Measurements from ENCODE around the gene SENP2. TPM values are rescaled to one million over a fixed set of nuclear protein-coding genes. Genes with fewer than 3 reads are reported as not detected.
"Not testable (repeated sequence)": the region's sequence is repeated elsewhere in the genome, so short reads cannot be mapped to it uniquely, and the experiment has no call there.

The SENP2 gene
- polyA plus RNA-seq, 1 donor (not counting 4 experiments of a cell fraction or from before 2014, with no cell fraction given), result 12.6 TPM

DNA sequence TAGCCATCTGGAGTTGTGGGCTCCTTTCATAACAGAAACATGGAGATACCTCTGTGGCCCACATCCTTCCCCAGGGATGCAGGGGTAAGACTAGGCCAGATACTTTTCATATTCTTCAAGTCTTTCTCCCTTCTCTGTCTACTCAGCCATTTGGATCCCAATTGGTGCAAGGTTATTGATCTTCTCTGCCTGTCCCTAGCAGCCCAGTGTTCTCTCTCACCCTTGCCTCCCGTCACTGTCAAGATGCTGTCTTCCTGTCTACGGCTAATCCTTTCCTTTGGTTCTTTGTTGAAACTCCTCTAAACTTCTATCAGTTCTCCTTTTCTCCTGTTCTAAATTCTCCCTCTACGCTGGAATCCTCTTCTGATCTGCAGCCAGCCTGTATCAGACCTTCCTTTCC is 51.3 kb downstream of the SENP2 start:
- Histone ChIP-seq H3K27me3 (ENCODE audit: control insufficient read depth, extremely low read depth, insufficient read depth, low read length) (no peaks in the 10 kb centered on the region), H2AFZ (ENCODE audit: control insufficient read depth, low read length) (no peak overlapping the region), H3K79me2 (ENCODE audit: control insufficient read depth, insufficient read depth, low read length) (no peaks in the 10 kb centered on the region), H3K27ac (ENCODE audit: control insufficient read depth, insufficient read depth, low read length) (no peak overlapping the region), H3K9me1 (ENCODE audit: control insufficient read depth, extremely low read depth, insufficient read depth, low read length) (peaks cover 4% of the 10 kb centered on the region), H3K4me3 (ENCODE audit: control insufficient read depth in 2 of 3, extremely low read depth in 1 of 3, insufficient read depth in 2 of 3, low read depth in 1 of 3, low read length in 3 of 3) (no peak overlapping the region), H3K4me1 (ENCODE audit: control insufficient read depth, extremely low read depth, insufficient read depth, low read length) (no peaks in the 10 kb centered on the region), H4K20me1 (ENCODE audit: control insufficient read depth, extremely low read depth, insufficient read depth, low read length) (no peaks in the 10 kb centered on the region), H3K9me3 (ENCODE audit: control insufficient read depth, low read depth, low read length) (no peaks in the 10 kb centered on the region), H3K4me2 (ENCODE audit: control insufficient read depth, extremely low read depth, insufficient read depth, low read depth, low read length) (no peak overlapping the region), H3K36me3 (ENCODE audit: control insufficient read depth in 2 of 2, extremely low read depth in 1 of 2, insufficient read depth in 2 of 2, low read length in 2 of 2) (peaks cover 1 to 3% of the 10 kb centered on the region in 2 experiments), H3K9ac (ENCODE audit: control insufficient read depth, extremely low read depth, insufficient read depth, low read length) (no peak overlapping the region)
- dilution Hi-C loops (cut with MboI; ENCODE audit: extremely low pct_ligation_motif_present, low sequenced_read_pairs), result no loop called here
- no peak for TF ChIP-seq EZH2 (IDR thresholded peaks at IDR 0.05; ENCODE audit: low read length)
- TF ChIP-seq CTCF (optimal IDR thresholded peaks at IDR 0.05 in 1 of 3, IDR thresholded peaks at IDR 0.05 in 1 of 3, conservative IDR thresholded peaks at IDR 0.05 in 1 of 3; ENCODE audit: extremely low read depth in 1 of 3, insufficient read depth in 2 of 3, low read length in 3 of 3), result no peak
- no peak for DNase-seq (ENCODE audit: low read depth, low spot score)
- no peak for FAIRE-seq

GRCh38 chr3:185638651-185639050 is 52.6 kb downstream of the SENP2 start:
- DNase-seq (ENCODE audit: low read depth, low spot score); H3K27me3 ChIP-seq (ENCODE audit: control insufficient read depth, extremely low read depth, insufficient read depth, low read length); H3K9ac ChIP-seq (ENCODE audit: control insufficient read depth, extremely low read depth, insufficient read depth, low read length); H3K27ac ChIP-seq (ENCODE audit: control insufficient read depth, insufficient read depth, low read length); H3K4me2 ChIP-seq (ENCODE audit: control insufficient read depth, extremely low read depth, insufficient read depth, low read depth, low read length); H3K4me1 ChIP-seq (ENCODE audit: control insufficient read depth, extremely low read depth, insufficient read depth, low read length); H3K9me3 ChIP-seq (ENCODE audit: control insufficient read depth, low read depth, low read length); FAIRE-seq; H3K4me3 ChIP-seq (ENCODE audit: control insufficient read depth in 2 of 3, extremely low read depth in 1 of 3, insufficient read depth in 2 of 3, low read depth in 1 of 3, low read length in 3 of 3); H2AFZ ChIP-seq (ENCODE audit: control insufficient read depth, low read length); H4K20me1 ChIP-seq (ENCODE audit: control insufficient read depth, extremely low read depth, insufficient read depth, low read length); H3K9me1 ChIP-seq (ENCODE audit: control insufficient read depth, extremely low read depth, insufficient read depth, low read length); dilution Hi-C loops (cut with MboI; ENCODE audit: extremely low pct_ligation_motif_present, low sequenced_read_pairs); H3K79me2 ChIP-seq (ENCODE audit: control insufficient read depth, insufficient read depth, low read length): not testable (repeated sequence)
- peaks cover 7 to 11% of the 10 kb centered on the region in 2 experiments for H3K36me3 ChIP-seq (ENCODE audit: control insufficient read depth in 2 of 2, extremely low read depth in 1 of 2, insufficient read depth in 2 of 2, low read length in 2 of 2)

GRCh38 chr3:185639632-185640206 is 53.6 kb downstream of the SENP2 start:
- Histone ChIP-seq H4K20me1 (ENCODE audit: control insufficient read depth, extremely low read depth, insufficient read depth, low read length) (no peaks in the 10 kb centered on the region), H3K79me2 (ENCODE audit: control insufficient read depth, insufficient read depth, low read length) (no peaks in the 10 kb centered on the region), H3K9me1 (ENCODE audit: control insufficient read depth, extremely low read depth, insufficient read depth, low read length) (peaks cover 4% of the 10 kb centered on the region), H3K9ac (ENCODE audit: control insufficient read depth, extremely low read depth, insufficient read depth, low read length) (no peak overlapping the region), H3K4me3 (ENCODE audit: control insufficient read depth in 2 of 3, extremely low read depth in 1 of 3, insufficient read depth in 2 of 3, low read depth in 1 of 3, low read length in 3 of 3) (no peak overlapping the region), H3K27me3 (ENCODE audit: control insufficient read depth, extremely low read depth, insufficient read depth, low read length) (no peaks in the 10 kb centered on the region), H3K4me1 (ENCODE audit: control insufficient read depth, extremely low read depth, insufficient read depth, low read length) (no peaks in the 10 kb centered on the region), H3K9me3 (ENCODE audit: control insufficient read depth, low read depth, low read length) (no peaks in the 10 kb centered on the region), H3K36me3 (ENCODE audit: control insufficient read depth in 2 of 2, extremely low read depth in 1 of 2, insufficient read depth in 2 of 2, low read length in 2 of 2) (peaks cover 9 to 13% of the 10 kb centered on the region in 2 experiments), H3K4me2 (ENCODE audit: control insufficient read depth, extremely low read depth, insufficient read depth, low read depth, low read length) (no peak overlapping the region), H3K27ac (ENCODE audit: control insufficient read depth, insufficient read depth, low read length) (no peak overlapping the region), H2AFZ (ENCODE audit: control insufficient read depth, low read length) (no peak overlapping the region)
- FAIRE-seq, result no peak
- TF ChIP-seq CTCF (optimal IDR thresholded peaks at IDR 0.05 in 1 of 3, IDR thresholded peaks at IDR 0.05 in 1 of 3, conservative IDR thresholded peaks at IDR 0.05 in 1 of 3; ENCODE audit: extremely low read depth in 1 of 3, insufficient read depth in 2 of 3, low read length in 3 of 3) (no peak), EZH2 (IDR thresholded peaks at IDR 0.05; ENCODE audit: low read length) (no peak)
- dilution Hi-C loops (cut with MboI; ENCODE audit: extremely low pct_ligation_motif_present, low sequenced_read_pairs), result no loop called here
- DNase-seq (ENCODE audit: low read depth, low spot score), result no peak
